Right renal cortex interstitium (tissue), 3 donors: Measurements from ENCODE around the gene LCT. TPM values are rescaled to one million over a fixed set of nuclear protein-coding genes. Genes with fewer than 3 reads are reported as not detected.
A peak's percentile ranks its signal among the peaks of the same experiment; 100 is the strongest.
"Not testable (repeated sequence)": the region's sequence is repeated elsewhere in the genome, so short reads cannot be mapped to it uniquely, and the experiment has no call there.

Source experiments
- DNase-seq, 3 donors: peaks; one replicate each; pipeline ENCODE4 v3.0.0-alpha.2; 2013; ENCODE audit warnings: low read depth in 3 of 3, low spot score in 2 of 3
- polyA plus RNA-seq, 3 donors: library from polyadenylated mRNA; unstranded; fragments of 120-200 nt; gene quantifications; one replicate each; pipeline ENCODE4 v1.2.1, GENCODE V29; 2013; ENCODE audit not compliant: insufficient read length in 3 of 3

LCT gene
- polyA plus RNA-seq, 3 donors: 0.03 TPM; not detected in 2

DNA sequence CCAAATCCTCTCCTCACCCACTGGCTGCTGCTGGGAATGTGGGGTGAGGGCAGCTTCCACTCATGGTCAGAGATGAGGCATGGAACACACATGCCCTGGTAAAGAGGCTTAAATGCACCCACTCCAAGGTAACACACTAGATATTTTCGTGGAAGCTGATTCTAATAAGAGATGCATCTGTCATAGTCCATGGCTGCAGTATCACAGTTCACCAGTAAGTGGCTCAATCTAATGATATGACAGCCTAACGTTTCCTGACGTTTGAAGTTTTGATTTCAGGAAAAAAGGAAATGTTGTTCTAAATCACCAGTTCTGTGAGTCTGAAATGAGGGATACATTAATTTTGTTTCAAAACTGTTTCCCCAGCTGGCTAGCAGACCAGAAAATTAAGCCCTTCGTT, 38.2 kb downstream of the LCT start:
- DNase-seq: no peak

DNA sequence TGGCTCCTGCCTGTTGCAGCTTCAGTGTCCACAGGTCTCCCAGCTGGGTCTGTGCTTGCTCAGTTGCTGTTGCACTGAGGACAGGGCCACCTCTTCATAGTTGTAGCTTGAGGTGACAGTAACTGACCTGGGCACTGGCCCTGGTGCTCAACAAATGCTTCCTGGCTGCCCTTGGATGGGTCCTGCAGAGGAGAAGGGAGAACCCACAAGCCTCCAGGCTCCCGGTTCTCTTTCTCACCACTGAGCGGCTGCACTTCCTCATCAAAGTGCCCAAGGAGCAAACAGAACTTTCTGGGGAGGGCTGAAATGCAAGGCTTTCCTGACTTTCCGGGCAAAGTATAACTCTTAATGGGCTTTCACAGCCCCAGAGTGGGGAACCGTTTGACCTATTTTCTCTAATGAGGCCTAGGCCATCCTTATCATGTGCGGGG, 38.7 kb downstream of the LCT start:
- DNase-seq: no peak

DNA sequence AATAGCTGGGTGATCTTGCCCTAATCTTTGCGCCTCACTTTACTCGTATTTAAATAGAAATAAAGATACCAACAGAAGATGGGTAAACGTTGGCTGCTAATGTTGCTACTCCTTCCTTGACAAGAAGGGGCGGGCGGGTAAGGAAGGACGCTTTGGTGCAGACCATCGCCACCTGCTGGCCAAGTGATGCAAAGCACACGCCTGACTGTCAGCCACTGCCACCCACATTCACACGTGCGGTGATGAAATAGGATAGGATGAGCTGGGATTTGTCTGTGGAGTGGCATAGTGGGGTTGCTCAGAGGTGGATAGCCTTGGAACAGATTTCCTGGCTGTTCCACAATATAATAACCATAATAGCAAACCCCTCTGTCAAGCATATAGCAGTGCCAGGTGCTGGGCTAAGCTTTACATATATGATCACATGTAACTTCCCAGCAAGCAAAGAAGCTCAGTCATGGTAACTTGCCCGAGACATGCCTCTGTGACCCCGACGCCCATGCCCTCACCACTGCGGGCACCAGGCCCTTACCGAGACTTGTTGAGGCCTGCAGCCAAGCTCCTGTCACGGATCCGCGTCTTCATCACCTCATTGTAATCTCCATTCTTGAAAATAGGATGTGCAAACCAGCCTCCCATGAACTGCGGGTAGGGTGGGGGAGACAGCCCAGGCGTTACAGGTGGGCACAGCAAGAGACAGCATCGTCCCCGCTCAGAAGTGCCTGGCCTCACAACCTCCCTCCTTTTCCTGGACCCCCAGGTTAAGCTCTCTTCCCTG, 39.3 kb downstream of the LCT start:
- peak in 2 of 3 donors; percentile 26 to 29 for DNase-seq

DNA sequence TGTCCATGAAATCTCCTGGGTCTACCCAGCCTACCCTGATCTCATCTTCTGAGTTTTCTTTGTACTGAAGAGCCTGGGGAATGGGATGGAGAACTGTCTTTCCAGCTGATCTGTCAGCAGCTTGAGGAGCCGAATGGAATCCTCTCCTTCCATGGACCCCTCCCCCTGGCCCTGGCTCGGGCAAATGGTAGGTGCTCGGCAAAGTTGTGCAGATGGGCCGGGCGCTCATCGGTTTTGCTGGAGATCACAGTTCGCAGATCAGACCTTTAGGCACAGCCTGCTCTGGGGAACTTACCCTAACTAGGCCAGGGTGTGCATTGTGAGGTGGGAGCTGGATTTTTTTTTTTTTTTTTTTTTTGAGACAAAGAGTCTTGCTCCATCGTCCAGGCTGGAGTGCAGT, 40.4 kb downstream of the LCT start:
- DNase-seq: no peak

DNA sequence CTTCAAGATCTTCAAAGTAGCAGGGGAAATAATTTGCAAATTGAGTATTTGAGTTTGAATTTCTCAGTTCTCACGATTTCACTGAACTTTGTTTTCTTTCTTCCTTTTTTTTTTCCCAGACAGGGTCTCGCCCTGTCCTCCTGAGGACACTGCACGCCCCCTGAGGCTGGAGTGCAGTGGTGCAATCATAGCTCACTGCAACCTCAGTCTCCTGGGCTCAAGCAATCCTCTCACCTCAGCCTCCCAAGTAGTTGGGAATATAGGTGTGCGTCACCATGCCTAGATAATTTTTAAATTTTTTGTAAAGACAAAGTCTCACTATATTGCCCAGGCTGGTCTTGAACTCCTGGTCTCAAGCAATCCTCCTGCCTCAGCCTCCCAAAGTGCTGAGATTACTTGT, 41.3 kb downstream of the LCT start:
- DNase-seq: not testable (repeated sequence)

DNA sequence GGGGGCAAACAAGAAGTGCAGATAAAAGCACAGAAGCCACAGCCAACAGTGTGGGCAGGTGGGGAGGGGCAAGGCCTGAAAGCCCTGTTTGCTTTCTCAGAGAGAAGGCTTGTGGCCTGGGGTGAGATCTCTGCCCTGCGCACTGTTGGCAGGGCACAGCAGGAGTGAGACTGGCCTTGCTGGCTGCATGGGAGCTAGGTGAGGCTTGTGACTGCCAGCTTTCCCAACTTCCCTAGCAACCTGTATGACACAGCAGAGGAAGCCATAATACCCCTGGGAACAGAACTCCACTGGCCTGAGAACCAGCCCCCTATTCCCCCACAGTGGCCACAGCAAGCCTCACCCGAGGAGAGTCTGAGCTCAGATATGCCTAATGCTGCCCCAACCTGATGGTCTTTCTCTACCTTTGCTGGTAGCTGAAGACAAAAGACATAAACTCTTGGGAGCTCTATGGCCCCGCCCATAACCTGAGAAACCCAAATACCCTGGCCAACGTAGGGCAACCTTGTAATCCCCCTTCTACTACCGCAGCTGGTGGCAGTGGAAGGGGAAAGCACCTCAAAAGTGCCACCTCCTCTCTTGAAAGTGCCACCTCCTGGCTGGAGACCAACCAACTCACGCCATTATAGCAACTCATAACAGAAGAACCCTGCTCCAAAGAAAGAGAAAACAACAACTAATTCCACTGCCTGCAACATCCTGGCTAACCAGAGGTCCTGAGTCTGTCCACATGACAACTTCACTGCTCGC, 44.4 kb downstream of the LCT start:
- DNase-seq: no peak

DNA sequence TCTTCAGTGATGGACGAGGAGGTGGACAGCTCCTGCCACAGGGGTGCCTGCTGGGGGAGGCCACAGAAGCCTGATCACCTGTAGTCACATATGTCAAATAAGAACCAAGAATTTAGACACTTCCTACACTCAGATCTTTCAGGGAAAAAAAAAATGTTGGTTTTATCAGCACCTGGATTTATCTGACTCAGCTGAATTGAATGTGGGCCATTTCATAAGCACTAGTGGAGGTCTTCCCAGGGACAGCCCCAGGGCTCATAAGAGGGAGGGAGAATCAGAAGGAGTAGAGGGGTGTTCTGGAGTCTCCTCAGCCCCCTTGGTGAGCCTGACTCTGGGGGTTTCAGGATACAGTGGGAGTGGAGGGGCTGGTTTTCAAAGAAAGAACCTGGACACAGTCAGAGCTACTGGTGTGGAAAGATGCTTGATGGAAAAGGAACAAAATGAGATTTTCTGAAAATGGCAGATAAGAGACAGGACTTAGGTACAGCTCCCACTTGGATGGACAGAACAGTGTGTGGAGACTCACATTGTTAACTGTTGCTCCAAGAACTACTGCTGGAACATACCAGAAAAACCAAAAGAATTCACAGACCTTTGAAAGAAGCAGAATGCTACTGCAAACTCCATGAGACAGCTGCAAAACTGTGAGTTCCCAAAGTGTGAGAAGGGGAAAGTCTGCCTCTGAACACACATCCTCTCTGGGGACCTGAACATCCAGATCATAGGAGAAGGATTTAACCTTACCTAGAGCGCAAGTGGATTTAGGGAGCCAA, 45.4 kb downstream of the LCT start:
- no peak for DNase-seq

DNA sequence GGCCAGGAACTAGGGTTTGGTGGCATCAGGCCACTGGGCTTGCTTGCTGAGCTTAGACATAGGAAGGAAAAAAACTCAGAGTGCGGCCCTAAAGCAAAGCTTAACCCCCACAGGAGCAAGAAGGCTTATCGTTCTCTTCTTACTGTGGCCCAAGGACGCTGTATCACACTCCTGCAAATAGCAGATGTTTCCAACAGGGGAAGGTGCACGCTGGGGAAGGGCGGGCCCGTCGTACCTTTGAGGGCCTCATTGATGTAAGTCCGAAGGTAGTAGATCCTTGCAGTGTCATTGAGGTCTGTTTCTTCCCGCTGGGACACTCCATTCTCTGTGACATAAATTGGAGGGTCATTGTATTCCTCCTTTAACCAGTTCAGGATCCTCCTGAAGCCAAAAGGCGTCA, 46.6 kb downstream of the LCT start:
- no peak for DNase-seq

DNA sequence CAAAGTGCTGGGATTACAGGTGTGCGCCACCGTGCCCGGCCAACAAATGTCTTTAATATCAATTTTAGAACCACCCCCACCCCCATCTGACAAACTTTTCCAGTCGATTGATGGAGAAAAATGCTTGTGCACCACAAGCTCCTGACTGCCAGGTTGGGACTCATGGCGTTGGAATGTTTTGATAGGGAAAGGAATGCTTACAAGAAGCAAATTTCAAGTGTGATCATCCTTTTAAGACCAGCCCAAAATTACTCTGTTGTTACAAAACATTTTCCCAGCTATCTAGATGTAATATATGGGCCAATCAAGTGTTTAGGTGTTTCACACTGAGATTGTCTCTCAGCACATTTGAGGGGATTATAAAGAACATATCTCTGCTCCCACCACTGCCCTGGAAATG, 50.2 kb downstream of the LCT start:
- no peak for DNase-seq

DNA sequence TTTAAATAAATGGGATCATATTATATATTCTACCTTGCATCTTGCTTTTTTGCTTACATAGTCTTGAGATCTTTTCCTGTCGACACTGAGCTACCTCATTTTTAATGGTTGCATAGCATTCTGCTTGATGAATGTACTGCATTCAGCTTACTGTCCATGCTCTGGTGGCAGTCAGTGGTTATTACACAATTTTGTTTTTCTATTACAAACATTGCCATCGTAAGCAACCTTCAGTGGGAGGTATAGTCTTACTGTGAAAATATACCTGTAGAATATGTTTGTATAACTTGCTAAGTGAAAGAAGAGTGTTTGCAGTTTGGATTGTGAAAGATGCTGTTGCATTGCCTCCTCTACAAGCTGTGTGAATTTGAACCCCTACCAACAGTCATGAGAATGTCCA, 52.0 kb downstream of the LCT start:
- no peak for DNase-seq

DNA sequence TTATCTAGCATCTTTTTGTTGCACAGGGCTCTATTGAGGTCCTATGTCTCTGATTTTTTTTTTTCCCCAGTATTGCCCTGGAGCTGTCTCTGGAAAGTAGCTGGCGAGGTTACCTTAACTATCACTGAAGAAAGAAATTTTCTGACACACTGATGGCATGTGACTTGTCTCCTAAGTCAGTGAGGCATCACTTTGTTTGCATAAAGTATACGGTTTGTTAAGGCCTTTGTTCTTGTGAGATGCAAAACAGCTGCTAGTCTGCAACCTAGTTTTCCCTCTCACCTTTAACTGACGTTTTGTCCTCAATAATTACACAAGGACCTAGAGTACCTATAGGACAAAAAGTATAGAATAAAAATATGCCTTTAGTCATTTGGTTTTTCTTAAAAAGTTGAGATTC, 53.5 kb downstream of the LCT start:
- DNase-seq: no peak

DNA sequence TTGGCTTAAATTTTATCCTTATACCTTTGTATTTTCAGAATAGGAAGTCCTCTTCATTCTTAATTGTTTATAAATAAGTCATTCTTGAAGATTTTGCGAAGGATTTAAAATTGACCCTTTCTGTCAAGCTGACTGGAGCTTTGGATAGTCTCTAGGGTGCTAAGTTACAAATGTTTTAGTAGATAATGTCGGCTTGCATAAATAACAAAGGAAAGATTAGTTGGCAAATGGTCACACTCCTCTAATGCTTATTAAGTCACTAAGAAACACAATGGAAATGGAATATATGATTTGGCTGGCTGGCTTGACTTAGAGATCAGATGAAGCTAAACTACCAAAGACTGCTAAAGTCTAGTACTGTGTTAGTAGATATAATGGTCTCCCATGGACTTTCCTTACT, 54.8 kb downstream of the LCT start:
- DNase-seq: no peak

DNA sequence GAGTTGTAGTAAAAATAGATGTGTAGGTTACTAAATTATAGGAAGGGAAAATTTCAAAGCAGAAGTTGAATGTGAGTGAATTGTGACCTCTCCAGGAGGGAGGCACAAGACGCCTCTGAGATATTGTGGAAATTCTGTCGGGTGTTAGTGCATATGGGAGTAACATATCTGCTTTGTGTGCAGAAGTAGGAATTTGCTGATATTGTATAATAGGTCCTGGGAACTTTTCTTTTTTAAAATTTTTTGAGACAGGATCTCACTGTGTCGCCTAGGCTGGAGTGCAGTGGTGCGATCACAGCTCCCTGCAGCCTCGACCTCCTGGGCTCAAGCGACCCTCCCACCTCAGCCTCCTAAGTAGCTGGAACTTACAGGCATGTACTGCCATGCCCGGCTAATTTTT, 60.6 kb downstream of the LCT start:
- DNase-seq: no peak

DNA sequence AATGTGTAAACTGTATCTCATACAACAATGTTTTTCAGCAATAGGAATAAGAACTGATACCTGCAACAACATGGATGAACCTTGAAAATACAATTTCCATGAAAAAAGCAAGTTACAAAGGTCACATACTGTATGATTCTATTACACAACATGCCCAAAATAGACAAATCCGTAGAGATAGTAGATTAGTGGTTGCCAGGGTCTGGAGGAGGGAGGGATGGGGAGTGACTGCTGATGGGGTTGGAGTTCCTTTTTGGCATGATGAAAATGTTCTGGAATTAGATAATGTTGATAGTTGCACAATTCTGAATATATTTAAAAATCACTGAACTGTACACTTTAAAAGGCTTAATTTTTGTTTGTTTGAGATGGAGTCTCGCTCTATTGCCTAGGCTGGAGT, 61.6 kb downstream of the LCT start:
- DNase-seq: no peak

DNA sequence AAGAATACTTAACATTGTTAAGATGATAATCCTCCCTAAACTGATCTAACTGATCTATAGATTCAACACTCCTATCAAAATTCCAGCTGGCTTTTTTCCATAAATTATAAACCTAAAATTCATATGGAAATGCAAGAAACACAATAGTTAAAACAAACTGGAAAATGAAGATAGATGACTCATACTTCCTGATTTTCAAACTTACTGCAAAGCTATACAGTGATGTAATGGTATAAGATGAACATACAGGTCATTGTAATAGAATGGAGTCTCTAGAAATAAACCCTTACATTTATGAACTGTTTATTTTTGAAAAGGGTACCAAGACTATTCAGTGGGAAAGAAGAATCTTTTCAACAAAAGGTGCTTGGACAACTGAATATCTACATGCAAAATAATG, 63.1 kb downstream of the LCT start:
- DNase-seq: no peak

DNA sequence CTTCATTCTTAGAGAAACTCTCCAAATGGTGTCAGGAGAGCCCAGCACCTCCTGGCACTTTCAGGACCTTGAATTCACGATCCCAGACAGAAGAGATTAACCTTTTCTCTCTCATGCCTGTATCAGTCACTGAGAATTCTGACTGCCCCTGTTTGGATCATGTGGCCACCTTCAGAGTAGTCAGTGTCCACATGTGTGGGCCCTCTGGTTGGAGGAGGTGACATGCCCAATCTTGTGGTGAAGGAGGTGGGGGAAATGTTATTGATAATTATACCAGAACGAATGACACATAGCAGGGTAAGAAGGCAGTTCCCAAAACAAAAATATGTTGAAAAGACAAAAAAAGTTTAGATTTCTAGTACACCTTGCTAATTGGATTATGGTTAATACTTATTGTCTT, 63.7 kb downstream of the LCT start:
- no peak for DNase-seq

DNA sequence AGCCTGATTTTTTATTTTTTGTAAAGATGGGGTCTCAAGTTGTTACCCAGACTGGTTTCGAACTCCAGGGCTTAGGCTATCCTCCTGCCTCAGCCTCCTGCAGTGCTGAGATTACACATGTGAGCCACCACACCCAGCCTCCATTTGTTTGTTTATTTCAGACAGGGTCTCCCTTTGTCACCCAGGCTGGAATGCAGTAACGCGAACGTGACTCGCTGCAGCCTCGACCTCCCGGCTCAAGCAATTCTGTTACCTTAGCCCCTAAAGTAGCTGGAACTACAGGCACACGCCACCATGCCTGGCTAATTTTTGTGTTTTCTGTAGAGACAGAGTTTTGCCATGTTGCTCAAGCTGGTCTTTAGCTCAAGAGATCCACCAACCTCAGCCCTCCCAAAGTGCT, 68.1 kb downstream of the LCT start:
- DNase-seq: no peak

DNA sequence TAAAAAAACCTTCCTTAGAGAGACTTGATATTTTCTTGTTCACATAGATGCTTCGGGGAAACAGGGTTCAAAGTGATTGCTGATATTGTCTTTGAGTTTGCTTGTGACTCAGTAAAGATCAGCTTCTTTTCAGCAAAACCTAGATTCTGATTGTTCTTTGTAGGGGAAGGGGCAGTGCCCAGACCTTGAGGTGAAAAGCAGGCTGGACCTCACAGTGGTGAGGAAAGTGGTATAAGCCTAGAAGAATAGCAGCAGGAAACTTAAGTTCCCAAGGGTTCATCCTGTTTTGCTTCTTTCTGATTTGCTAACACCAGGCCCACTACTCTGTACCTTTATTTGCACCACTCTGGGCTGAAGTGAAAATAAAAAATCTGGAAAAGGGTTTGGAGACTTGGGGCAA, 74.5 kb downstream of the LCT start:
- no peak for DNase-seq

DNA sequence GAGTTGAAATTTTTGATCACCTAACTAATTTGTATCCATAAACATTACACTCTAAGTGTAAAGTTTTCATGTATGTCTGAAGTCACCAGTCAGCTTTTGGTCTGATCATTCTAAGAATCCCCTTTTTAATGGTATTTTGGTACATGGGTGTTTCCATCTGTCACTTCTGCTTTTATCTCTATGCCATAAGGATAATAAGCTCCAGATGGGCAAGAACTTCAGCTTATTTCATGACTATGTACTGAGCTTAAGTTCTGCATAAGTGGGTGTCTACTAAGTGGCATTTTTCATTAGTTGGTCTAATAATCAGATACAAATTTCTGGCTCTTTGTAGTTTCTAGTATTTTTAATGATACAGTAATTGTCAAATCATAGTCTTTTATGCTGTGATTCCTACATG, 75.0 kb downstream of the LCT start:
- DNase-seq: no peak

DNA sequence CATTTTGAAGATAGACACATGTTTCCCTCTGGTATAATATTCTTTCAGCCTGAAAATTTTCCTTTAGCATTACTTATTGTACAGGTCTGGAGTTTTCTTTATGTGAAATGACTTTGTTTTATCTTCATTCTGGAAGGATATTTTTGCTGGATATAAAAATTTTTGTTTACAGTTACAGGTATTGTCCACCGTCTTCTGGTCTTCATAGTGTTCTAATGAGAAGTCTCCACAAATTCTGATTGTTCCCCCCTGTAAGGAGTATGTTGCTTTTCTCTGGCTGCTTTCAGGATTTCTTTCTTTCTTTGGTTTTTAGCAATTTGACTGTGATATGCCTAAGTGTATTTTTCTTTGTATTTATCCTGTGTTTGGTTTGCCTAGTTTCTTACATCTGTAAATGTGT, 80.3 kb downstream of the LCT start:
- DNase-seq: no peak

DNA sequence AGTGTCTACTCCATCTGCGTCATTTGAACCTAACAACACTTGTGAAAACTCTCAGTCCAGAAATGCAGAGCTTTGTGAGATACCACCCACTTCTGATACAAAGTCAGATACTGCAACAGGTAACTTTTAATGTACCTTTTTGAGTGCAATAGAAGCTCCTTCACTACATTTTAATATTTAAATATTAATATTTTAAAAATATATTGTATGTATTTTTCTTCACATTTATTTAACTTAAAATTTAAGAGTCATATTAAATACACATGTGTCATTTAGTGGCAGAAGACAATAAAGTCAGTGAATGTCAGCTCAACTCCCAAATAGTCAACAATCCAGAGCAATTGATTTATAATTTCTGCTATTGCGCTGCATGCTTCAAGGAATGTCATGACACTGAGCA, 81.4 kb downstream of the LCT start:
- DNase-seq: no peak

DNA sequence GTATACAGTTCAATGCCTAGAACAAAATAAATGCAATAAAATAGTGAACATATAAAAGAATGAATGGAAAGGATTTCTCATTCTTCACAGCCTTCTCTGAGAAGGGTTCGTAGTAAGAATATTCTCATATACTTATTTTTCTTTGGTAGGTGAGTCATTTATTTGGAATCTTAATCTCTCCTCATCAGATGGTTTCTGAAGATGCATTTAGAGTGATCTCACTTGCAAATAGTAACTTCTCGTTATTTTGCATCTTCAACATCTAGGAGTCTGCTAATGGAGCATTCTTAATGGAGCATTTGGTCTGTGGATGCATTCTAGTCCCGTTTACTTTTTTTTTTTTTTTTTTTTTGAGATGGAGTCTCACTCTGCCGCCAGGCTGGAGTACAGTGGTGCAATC, 91.4 kb downstream of the LCT start:
- DNase-seq: no peak
